Activated CD8-positive, alpha-beta memory T cell treated with anti-CD3 and anti-CD28 coated beads, Interleukin-2, amount 50 U/mL, for 24 hours (primary cell): ENCODE measurements around the gene COL12A1.

Experiments used
- DNase-seq: peaks from one replicate; pipeline ENCODE4 v3.0.0-alpha.2; 2020; ENCODE audit errors: extremely low read depth

Gene COL12A1

GRCh38 chr6:75143191-75143590 is 62.7 kb downstream of the COL12A1 start:
- no peak for DNase-seq

- no peak for DNase-seq
These were observed 63.1 kb downstream of the COL12A1 start for GRCh38 chr6:75142721-75143120.

GRCh38 chr6:75135876-75136275 is 70.0 kb downstream of the COL12A1 start:
- DNase-seq: no peak

GRCh38 chr6:75135450-75135849 is 70.4 kb downstream of the COL12A1 start:
- DNase-seq: no peak

- DNase-seq: no peak
These were observed 75.1 kb downstream of the COL12A1 start for GRCh38 chr6:75130784-75131183.

GRCh38 chr6:75128878-75129570 is 76.8 kb downstream of the COL12A1 start:
- DNase-seq: no peak

- no peak for DNase-seq
These were observed 79.3 kb downstream of the COL12A1 start for GRCh38 chr6:75126518-75126917.

- no peak for DNase-seq
These were observed 80.9 kb downstream of the COL12A1 start for GRCh38 chr6:75124983-75125382.

GRCh38 chr6:75124085-75124484 is 81.8 kb downstream of the COL12A1 start:
- no peak for DNase-seq

GRCh38 chr6:75118925-75119515 is 86.8 kb downstream of the COL12A1 start:
- no peak for DNase-seq

- DNase-seq: no peak
These were observed 88.2 kb downstream of the COL12A1 start for GRCh38 chr6:75117701-75118100.

- no peak for DNase-seq
These were observed 88.9 kb downstream of the COL12A1 start for GRCh38 chr6:75116946-75117345.

- no peak for DNase-seq
These were observed 90.4 kb downstream of the COL12A1 start for GRCh38 chr6:75115481-75115880.

GRCh38 chr6:75114806-75115205 is 91.0 kb downstream of the COL12A1 start:
- DNase-seq: no peak

GRCh38 chr6:75114195-75114594 is 91.7 kb downstream of the COL12A1 start:
- DNase-seq: no peak

GRCh38 chr6:75113446-75113845 is 92.4 kb downstream of the COL12A1 start:
- DNase-seq: no peak

GRCh38 chr6:75109765-75110164 is 96.1 kb downstream of the COL12A1 start:
- no peak for DNase-seq

- no peak for DNase-seq
These were observed 96.8 kb downstream of the COL12A1 start for GRCh38 chr6:75109022-75109421.

GRCh38 chr6:75108333-75108974 is 97.4 kb downstream of the COL12A1 start:
- DNase-seq: no peak

- no peak for DNase-seq
These were observed 97.9 kb downstream of the COL12A1 start for GRCh38 chr6:75107913-75108312.

GRCh38 chr6:75106426-75106825 is 99.4 kb downstream of the COL12A1 start:
- no peak for DNase-seq

- no peak for DNase-seq
These were observed 102.4 kb downstream of the COL12A1 start for GRCh38 chr6:75103431-75103830.

- DNase-seq: no peak
These were observed 103.6 kb downstream of the COL12A1 start for GRCh38 chr6:75102301-75102700.
